Peyer's patch (tissue), 4 donors: Measurements from ENCODE around the gene STIP1.

Experiments used
- CTCF ChIP-seq, 6 experiments: fragments of 450-650 bp in 4 of 6; fragments of 200-600 bp in 2 of 6; sonication (generic) in 1 of 6; IDR thresholded peaks; one replicate each; pipeline ENCODE4 v1.5.1; 2017 to 2019; ENCODE audit warnings: antibody characterized with exemption in 6 of 6, mild to moderate bottlenecking in 3 of 6, moderate library complexity in 1 of 6
- POLR2A ChIP-seq, 2 donors: fragments of 450-650 bp; IDR thresholded peaks; one replicate each; pipeline ENCODE4 v1.5.1; 2017; ENCODE audit warnings: antibody characterized with exemption in 2 of 2, mild to moderate bottlenecking in 2 of 2, moderate library complexity in 2 of 2

GRCh38 chr11:64161037-64161436 lies 24.9 kb upstream of the STIP1 start:
- TF ChIP-seq POLR2A (IDR thresholded peaks at IDR 0.05) (no peak), CTCF (IDR thresholded peaks at IDR 0.05) (no peak)
